ENCODE measurements around the gene FMNL2.
A peak's percentile ranks its signal among the peaks of the same experiment; 100 is the strongest.

FMNL2 gene

GRCh38 chr2:152355409-152355831 is 20.4 kb downstream of the FMNL2 start:
- Histone ChIP-seq H3K4me3 (no peak overlapping the region), H3K27ac (peak overlapping the region; percentile 46 to 61)
- DNase-seq (ENCODE audit: low spot score), result no peak
- TF ChIP-seq CTCF (IDR thresholded peaks at IDR 0.05), result no peak

DNA sequence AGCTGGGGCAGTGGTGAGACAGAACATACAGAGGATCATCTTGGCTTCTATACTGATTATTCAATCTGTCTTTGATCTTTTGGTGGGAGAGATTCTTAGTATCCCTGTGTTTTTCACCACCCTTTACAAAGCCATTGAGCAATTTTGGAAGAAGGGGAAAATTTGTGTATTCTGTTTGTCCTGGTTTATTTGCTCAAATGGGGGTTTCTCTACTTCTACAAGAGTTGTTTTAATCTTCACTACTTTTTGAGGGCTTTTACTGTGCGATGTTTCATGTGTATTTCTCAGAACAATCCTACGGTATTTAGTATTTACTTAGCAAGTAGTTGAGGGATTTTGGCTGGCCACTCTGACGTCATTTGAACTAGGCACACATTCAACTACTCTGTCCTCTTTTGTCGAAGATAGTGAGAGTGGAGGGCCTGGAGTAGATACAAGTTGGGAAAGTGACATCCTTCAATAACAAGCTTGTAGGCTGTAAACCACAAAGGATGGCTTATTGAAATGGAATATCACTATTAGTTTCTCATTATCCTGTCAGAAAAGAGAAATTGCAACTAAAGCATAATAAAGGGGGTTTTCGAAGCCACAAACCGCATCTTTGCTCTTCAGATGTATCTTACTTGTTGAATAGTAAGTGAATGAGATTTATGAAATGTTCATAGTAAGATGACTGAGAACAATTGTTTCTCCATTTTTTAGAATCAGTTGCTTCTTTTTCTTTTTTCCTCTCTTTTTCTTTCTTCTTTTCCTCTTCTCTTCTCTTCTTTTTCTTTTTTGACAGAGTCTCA is 24.8 kb downstream of the FMNL2 start:
- DNase-seq (ENCODE audit: low spot score), result no peak
- TF ChIP-seq CTCF (IDR thresholded peaks at IDR 0.05), result no peak
- no peak overlapping the region for H3K27ac ChIP-seq
- H3K4me3 ChIP-seq, result no peak overlapping the region

DNA sequence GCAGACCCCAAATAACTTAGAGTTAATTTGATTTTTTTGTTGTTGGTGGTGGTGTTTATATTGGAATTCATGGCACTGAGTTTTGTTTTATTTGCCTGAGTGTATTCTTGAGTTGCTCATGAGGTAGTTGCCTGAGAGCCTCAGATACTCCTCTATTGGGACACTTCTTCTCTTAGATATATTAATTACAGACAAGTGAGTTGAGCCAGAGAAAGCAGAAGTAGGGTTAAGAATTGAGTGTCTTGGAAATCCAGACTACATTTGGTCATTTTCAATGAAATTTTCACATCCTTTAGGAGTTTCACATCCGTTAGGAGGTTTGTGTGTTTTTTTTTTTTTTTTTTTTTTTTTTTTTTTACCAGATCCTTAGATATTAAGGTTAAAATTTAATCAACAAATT is 29.0 kb downstream of the FMNL2 start:
- no peak for TF ChIP-seq CTCF (IDR thresholded peaks at IDR 0.05)
- Histone ChIP-seq H3K4me3 (no peak overlapping the region), H3K27ac (no peak overlapping the region)
- no peak for DNase-seq (ENCODE audit: low spot score)

GRCh38 chr2:152367547-152368390 is 32.8 kb downstream of the FMNL2 start:
- no peak for DNase-seq (ENCODE audit: low spot score)
- H3K4me3 ChIP-seq, result no peak overlapping the region
- H3K27ac ChIP-seq, result no peak overlapping the region
- no peak for TF ChIP-seq CTCF (IDR thresholded peaks at IDR 0.05)

GRCh38 chr2:152369176-152369860 is 34.3 kb downstream of the FMNL2 start:
- no peak overlapping the region for H3K4me3 ChIP-seq
- no peak overlapping the region for H3K27ac ChIP-seq
- DNase-seq (ENCODE audit: low spot score), result no peak
- no peak for TF ChIP-seq CTCF (IDR thresholded peaks at IDR 0.05)

- TF ChIP-seq CTCF (IDR thresholded peaks at IDR 0.05), result no peak
- DNase-seq (ENCODE audit: low spot score), result no peak
- Histone ChIP-seq H3K4me3 (no peak overlapping the region), H3K27ac (no peak overlapping the region)
Measured at GRCh38 chr2:152370783-152371182, 35.8 kb downstream of the FMNL2 start.
